A673 (cell line): Measurements from ENCODE around the gene NEK6.

ENCODE experiments used
- CTCF ChIP-seq: fragments of 300-800, 200-600 bp; sonication (generic); conservative IDR thresholded peaks from 2 replicates; pipeline ENCODE4 v1.5.1; 2017; ENCODE audit warnings: low read depth, mild to moderate bottlenecking, antibody characterized with exemption, low read length, moderate library complexity, mixed read lengths
- EZH2 ChIP-seq: fragments of 200-600 bp; sonication (generic); IDR thresholded peaks from 2 replicates; pipeline ENCODE4 v1.6.1; 2017; ENCODE audit warnings: borderline replicate concordance, low read depth, mild to moderate bottlenecking, mixed read lengths, antibody characterized with exemption, low read length; ENCODE audit not compliant: poor library complexity, severe bottlenecking

GRCh38 chr9:124357721-124358361, 100.1 kb downstream of the NEK6 start:
- TF ChIP-seq CTCF (peak; percentile 41), EZH2 (no peak)
